Stimulated activated CD4-positive, alpha-beta T cell treated with anti-CD3 and anti-CD28 coated beads, Interleukin-1b, Interleukin-23, amount 100 ng/mL, for 4 hours (primary cell): ENCODE measurements around the gene SLFN13.
"Not testable (repeated sequence)": the region's sequence is repeated elsewhere in the genome, so short reads cannot be mapped to it uniquely, and the experiment has no call there.

Experiments
- DNase-seq, 2 donors: peaks; one replicate each; pipeline ENCODE4 v3.0.0-alpha.2; 2020; ENCODE audit warnings: low read depth in 2 of 2

Gene SLFN13

GRCh38 chr17:35448214-35448898 is at the start of gene SLFN13:
Gene SLFN13, minus strand, starts transcription at chr17:35448766. Its CDS starts 3,086 bp downstream, at chr17:35445680.
- DNase-seq, result peak; percentile 70 to 78

GRCh38 chr17:35496451-35497290 is 48.1 kb upstream of the SLFN13 start:
- DNase-seq, result no peak

GRCh38 chr17:35493040-35493439 is 44.5 kb upstream of the SLFN13 start:
- DNase-seq, result no peak

- no peak for DNase-seq
These were observed 42.9 kb upstream of the SLFN13 start for GRCh38 chr17:35491417-35491816.

- DNase-seq, result no peak
These were observed 41.4 kb upstream of the SLFN13 start for GRCh38 chr17:35489944-35490343.

GRCh38 chr17:35488991-35489390 is 40.4 kb upstream of the SLFN13 start:
- no peak for DNase-seq

- peak; percentile 68 to 74 for DNase-seq
These were observed 38.6 kb upstream of the SLFN13 start for GRCh38 chr17:35486920-35487732.

GRCh38 chr17:35479271-35479670 is 30.7 kb upstream of the SLFN13 start:
- no peak for DNase-seq

GRCh38 chr17:35477248-35477647 is 28.7 kb upstream of the SLFN13 start:
- DNase-seq, result no peak

- DNase-seq, result no peak
These were observed 27.8 kb upstream of the SLFN13 start for GRCh38 chr17:35476283-35476820.

- DNase-seq, result no peak
These were observed 19.9 kb upstream of the SLFN13 start for GRCh38 chr17:35468475-35468874.

- no peak for DNase-seq
These were observed 19.3 kb upstream of the SLFN13 start for GRCh38 chr17:35467824-35468223.

- DNase-seq, result peak; percentile 15 to 33
These were observed 11.8 kb upstream of the SLFN13 start for GRCh38 chr17:35460354-35460851.

GRCh38 chr17:35454035-35454434 is 5.5 kb upstream of the SLFN13 start:
- not testable (repeated sequence) for DNase-seq

GRCh38 chr17:35453171-35453570 is 4.6 kb upstream of the SLFN13 start:
- no peak for DNase-seq

GRCh38 chr17:35449371-35449931 is 885 bp upstream of the SLFN13 start:
- DNase-seq, result no peak

GRCh38 chr17:35448899-35449227 is 297 bp upstream of the SLFN13 start:
- no peak for DNase-seq

GRCh38 chr17:35447499-35447898 is 1.1 kb downstream of the SLFN13 start:
- DNase-seq, result no peak

GRCh38 chr17:35438433-35438832 is 10.1 kb downstream of the SLFN13 start:
- no peak for DNase-seq

- DNase-seq, result peak; percentile 34 to 69
These were observed 15.3 kb downstream of the SLFN13 start for GRCh38 chr17:35433075-35433894.
